ENCODE results near the gene DPYD.

Gene DPYD

DNA sequence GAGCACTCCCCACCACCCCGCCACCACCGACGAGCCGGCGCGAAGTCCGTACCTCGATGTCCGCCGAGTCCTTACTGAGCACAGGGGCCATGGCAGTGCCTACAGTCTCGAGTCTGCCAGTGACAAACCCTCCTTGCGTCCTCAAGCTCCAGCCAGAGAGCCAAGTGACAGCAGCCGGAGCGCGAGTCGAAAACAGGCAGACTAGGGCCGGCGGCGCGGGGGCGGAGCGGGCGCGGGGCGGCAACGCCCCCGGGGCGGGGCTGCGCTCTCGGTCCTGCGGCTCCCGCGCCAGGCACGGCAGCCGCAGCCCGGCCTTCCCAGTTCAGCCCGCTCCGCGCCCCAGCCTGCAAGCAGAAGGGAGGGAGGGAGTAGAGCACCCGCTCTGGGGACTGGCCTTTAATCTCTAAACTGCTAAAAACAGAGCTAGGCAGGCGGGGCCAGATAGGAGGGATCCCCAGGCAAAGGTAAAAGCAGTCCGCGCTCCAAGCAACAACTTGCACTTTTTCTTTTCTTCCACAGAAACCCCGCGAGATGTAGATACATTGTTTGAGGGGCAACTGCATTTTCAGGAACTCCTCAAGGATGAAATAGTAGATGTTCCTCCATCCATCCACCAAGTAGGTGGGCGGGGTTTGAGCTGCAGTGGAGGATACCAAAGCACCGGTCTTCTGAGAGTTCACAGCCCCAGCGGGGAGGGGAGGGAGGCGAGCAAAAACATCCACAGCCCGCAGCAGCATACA, at the start of gene DPYD:
Gene DPYD, minus strand, starts transcription at position 203 of the 740 bp plus-strand sequence. Its CDS starts 112 bp downstream, at position 91.
- peak; percentile 89 for DNase-seq (ENCODE audit: low read depth)

GRCh38 chr1:97960470-97960869, 39.6 kb upstream of the DPYD start:
- DNase-seq (ENCODE audit: low read depth), result no peak

DNA sequence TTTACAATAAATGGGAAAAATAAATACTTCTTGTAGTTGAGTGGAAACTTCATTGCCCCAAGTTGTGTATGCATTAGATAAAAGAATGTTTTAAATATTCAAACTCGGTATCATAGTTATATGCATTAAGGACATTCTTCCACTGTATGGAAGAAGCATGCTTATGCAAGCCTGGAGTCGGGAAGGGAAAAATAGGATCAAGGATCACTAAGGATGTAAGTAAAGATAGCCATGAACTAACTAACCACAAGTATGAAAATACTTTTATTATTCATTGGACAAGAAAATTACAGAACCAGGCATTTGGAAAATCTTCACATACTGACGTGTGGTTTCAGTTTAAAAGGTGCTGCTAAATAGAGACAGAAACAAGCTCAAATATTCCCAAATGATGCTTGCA, 26.9 kb upstream of the DPYD start:
- no peak for DNase-seq (ENCODE audit: low read depth)

GRCh38 chr1:97943354-97943753, 22.5 kb upstream of the DPYD start:
- DNase-seq (ENCODE audit: low read depth), result peak; percentile 86

- DNase-seq (ENCODE audit: low read depth), result peak; percentile 18
Observed at GRCh38 chr1:97942161-97943123, 21.6 kb upstream of the DPYD start.

GRCh38 chr1:97938285-97938642, 17.4 kb upstream of the DPYD start:
- DNase-seq (ENCODE audit: low read depth), result no peak

DNA sequence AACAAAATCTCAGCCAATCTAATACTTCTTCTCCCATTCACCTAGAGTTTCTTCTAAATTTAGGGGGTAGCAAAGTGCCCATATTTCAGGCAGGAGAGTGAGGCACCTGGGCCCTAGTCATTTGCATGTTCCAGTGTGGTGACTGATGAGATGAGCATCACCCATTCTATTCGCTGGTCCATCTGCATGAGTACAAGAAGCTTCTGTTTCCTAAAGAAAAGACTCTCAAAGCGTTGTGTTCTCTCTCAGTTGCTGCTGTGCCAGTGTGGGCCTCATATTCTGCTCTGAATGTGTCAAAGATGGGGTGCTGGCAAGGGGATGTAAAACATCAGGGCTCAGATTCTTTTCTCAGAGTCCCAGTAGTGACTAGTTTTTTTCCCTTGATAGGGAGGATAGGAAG, 16.1 kb upstream of the DPYD start:
- DNase-seq (ENCODE audit: low read depth), result no peak

- no peak for DNase-seq (ENCODE audit: low read depth)
Observed at GRCh38 chr1:97934491-97934890, 13.7 kb upstream of the DPYD start.

DNA sequence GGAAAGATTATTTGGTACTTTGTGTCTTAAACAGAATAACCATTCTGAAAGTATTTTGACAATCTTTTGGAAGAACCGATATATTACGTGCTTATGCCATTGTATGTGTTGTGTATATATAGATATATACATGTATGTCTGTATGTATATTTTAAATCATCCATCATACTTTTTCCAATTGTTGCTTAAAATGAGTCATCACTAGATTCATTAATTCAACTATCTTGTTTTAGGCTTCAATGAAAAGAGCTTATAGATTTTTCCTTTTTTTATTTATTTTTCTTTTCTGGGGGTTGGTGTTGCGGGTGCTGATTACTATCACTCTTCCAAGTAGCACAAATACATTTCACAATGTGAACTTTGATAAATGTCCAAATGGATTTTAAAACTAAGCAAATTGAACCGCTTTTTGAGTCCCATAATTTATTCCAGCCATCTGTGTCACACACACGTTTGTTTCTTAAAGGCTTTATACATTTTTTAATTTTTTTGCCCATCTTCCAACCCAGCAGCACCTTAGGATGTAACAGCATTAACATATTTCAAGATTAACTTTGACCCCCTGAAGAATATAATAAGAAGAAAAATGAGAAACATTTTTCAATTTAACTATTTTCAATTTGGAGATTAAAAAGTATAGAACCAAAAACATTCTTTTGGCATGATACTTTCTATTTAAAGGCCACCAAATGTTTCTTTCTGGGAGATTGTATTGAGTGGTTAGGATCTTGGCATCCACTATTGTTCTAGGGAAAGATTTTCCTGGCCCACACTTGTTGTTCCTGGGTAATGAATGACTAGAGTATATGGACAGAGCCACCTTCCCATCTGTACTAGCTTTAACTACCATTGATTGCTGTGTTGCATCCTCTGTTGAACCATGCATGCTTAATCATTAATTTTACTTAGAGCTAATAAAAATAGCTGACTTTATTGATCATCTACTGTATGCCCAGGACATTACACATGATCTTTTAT, 9.3 kb upstream of the DPYD start:
- DNase-seq (ENCODE audit: low read depth), result no peak

DNA sequence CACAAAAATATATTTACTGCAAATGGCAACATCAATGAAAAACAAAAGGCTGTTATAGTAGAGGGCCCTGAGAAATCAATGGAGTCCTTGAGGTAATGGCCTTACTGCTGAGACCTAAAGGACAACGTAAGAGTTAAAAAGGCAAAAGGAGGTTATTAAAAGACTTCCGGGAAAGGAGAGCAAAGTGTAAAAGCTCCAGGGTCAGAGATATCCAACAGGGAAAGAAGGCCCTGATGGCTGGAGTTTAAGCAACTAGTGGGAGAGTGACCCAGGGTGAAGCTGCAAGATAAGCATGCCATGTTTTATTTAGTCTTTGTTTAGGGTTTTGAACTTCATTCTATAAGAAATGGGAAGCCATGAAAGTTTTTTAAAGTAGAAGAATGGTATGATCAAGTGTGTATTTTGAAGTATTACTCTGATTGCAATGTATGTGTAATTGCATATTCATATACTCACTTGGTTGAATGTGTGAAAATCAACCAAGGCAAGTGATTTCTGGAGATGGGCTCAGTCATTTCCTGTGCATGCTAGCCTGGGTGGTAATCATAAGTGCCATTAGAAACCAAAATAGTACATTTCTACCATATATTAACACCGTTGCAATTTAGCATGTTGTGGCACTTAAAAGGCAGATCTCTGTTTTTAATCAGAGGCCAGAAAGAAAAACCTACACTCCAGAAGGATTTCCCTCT, 5.3 kb upstream of the DPYD start:
- no peak for DNase-seq (ENCODE audit: low read depth)

GRCh38 chr1:97925151-97925550, 4.3 kb upstream of the DPYD start:
- DNase-seq (ENCODE audit: low read depth), result peak; percentile 33

GRCh38 chr1:97923811-97924210, 3.0 kb upstream of the DPYD start:
- no peak for DNase-seq (ENCODE audit: low read depth)

DNA sequence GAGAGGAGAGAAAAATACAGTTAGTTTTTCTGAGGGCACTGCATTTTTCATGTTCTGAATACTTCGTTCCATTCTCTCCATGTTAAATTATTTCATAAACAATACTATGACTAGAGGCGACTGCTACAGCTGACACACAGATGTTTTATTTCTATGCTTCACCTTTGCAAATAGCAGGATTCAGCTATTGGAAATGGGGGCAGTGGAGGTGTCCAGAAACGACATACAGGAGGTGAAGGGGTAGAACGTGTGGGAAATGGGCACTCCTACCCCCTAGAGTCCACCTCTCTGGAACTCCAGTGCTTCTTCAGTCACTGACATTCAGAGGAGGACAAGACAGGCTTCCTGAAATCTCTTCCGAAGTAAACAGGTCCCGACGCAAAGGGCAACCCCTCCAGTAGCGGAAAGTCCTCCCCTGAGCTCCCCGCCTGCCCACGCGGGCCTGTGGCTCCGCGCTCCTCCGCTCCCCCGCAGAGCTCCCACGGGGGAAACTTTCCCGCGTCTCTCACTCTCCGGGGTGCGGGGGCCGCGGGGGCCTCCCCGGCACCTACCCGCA, 480 bp downstream of the DPYD start:
- DNase-seq (ENCODE audit: low read depth), result peak; percentile 68

GRCh38 chr1:97919585-97920261, 1.1 kb downstream of the DPYD start:
- peak; percentile 57 for DNase-seq (ENCODE audit: low read depth)

DNA sequence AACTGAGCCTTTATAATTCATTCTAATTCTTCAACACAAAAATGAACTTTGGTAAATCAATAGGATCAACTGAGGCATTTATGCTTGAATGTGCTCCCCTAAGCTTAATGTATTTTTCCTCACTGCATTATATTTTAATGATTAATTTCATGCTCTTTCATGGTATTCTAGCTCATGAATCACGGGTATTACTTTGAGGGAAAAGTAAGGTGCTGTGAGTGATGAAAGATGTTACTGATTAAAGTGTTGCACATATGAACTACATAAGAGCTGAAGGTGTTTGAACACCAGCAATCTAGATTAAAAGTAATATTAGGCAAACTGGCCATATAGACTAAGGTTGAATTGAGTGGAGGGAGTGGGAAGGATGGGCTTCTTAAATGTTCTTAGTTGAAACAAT, 1.9 kb downstream of the DPYD start:
- DNase-seq (ENCODE audit: low read depth), result peak; percentile 35

GRCh38 chr1:97913506-97914139, 7.2 kb downstream of the DPYD start:
- DNase-seq (ENCODE audit: low read depth), result peak; percentile 54

DNA sequence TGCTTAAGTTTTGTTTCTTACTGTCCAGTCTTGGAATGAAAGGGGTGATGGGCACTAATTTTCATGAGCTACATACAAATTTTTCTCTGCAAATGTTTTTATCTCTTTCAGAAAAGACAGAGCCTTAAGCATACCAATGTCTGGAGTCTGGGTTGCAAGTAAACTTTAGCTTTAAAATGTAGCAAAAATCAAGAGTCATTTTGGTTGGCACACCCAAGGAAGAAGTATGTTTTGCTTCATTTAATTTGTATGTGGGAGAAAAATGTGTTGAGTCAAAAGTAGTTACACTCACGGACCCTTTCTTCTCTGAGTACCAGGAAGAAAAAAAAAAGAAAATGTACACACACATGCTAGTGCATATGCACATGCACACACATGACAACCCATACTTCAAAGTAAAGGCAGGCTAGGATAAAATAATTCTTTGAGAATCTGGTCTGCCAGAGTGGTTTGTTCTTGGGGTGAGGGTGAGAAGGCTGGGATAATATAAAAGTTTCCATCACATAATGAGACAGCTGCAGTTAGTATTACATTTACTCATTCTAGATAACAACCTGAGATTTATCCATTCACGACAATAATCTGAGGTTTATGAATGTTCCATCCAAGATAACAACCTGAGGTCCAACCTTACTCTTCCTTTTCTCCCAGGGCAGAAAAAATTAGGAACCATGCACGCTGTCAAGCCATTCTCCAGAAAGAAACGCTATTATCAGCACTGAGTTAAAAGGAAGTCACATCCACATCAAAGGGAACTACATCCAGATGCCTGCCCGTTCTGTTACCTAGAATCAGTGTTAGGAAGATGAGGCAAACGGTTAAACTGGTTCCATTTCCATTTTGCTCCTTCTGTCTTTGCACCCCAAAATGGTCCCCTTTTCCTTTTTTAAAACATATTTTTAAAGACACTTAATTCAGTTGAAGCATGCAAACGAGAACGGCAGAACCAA, 9.3 kb downstream of the DPYD start:
- DNase-seq (ENCODE audit: low read depth), result no peak

DNA sequence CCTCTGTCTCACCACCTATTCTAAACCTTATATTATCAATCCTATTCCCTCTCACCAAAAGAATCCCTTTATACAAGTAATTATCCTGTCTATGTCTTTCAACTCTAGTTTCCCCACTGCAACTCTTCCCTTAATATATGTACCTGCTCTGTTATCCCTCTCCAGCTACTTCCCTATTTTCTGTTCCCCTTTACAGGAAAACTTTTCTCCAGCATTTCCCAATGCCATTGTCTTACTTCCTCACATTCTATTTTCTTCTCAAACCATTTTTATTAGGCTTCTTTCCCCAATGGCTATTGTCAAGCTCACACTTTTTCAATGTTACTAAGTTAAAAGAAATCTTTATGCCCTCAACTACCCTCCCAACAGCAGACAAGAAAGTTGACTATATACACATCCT, 11.6 kb downstream of the DPYD start:
- DNase-seq (ENCODE audit: low read depth), result no peak

- DNase-seq (ENCODE audit: low read depth), result peak; percentile 23
Observed at GRCh38 chr1:97907886-97908285, 12.9 kb downstream of the DPYD start.

Measured in ELR (cell line).